OCI-LY1 (cell line): ENCODE measurements around the gene SULF2.

Experiments
- H2AFZ ChIP-seq: fragments of 200-600 bp; sonication (generic), shearing (Covaris generic); 2 replicates; pipeline ENCODE4 v1.6.0; 2014; ENCODE audit warnings: antibody characterized with exemption, mild to moderate bottlenecking, low read length
- H3F3A ChIP-seq: fragments of 200-600 bp; sonication (generic), shearing (Covaris generic); 2 replicates; pipeline ENCODE4 v1.6.0; 2014; ENCODE audit warnings: mild to moderate bottlenecking, antibody characterized with exemption, low read length, moderate library complexity; ENCODE audit not compliant: insufficient read depth
- H3K27ac ChIP-seq: fragments of 200-600 bp; sonication (generic); 2 replicates; pipeline ENCODE4 v1.5.1; 2014; ENCODE audit warnings: low read length, mixed run types, mild to moderate bottlenecking, low read depth; ENCODE audit not compliant: poor library complexity, severe bottlenecking
- H3K27me3 ChIP-seq: fragments of 200-600 bp; sonication (generic); 2 replicates; pipeline ENCODE4 v1.6.0; 2014; ENCODE audit warnings: antibody characterized with exemption, mild to moderate bottlenecking, low read length, moderate library complexity; ENCODE audit not compliant: insufficient read depth
- H3K36me3 ChIP-seq: fragments of 200-600 bp; sonication (generic); 2 replicates; pipeline ENCODE4 v1.6.1; 2014; ENCODE audit warnings: mild to moderate bottlenecking, antibody characterized with exemption, low read length, moderate library complexity, mixed read lengths; ENCODE audit not compliant: insufficient read depth
- H3K4me1 ChIP-seq: fragments of 200-600 bp; sonication (generic); 2 replicates; pipeline ENCODE4 v1.5.1; 2014; ENCODE audit warnings: mild to moderate bottlenecking, low read length, moderate library complexity; ENCODE audit not compliant: insufficient read depth, severe bottlenecking
- H3K4me2 ChIP-seq: fragments of 200-600 bp; sonication (generic), shearing (Covaris generic); 2 replicates; pipeline ENCODE4 v1.6.1; 2014; ENCODE audit warnings: low read length
- H3K4me3 ChIP-seq: fragments of 200-600 bp; sonication (generic); 2 replicates; pipeline ENCODE4 v1.5.1; 2014; ENCODE audit warnings: low read length, low read depth, mild to moderate bottlenecking, mixed read lengths; ENCODE audit not compliant: poor library complexity, severe bottlenecking
- H3K79me2 ChIP-seq: fragments of 200-600 bp; shearing (Covaris generic); 2 replicates; pipeline ENCODE4 v1.6.1; 2016; ENCODE audit warnings: mixed run types, low read length, mixed read lengths; ENCODE audit not compliant: insufficient read depth
- H3K9ac ChIP-seq: fragments of 200-600 bp; sonication (generic), shearing (Covaris generic); 2 replicates; pipeline ENCODE4 v1.6.1; 2014; ENCODE audit warnings: mild to moderate bottlenecking, low read length, mixed read lengths
- H3K9me2 ChIP-seq: fragments of 200-600 bp; sonication (generic), shearing (Covaris generic); 2 replicates; pipeline ENCODE4 v1.6.1; 2014; ENCODE audit warnings: low read depth, mild to moderate bottlenecking, low read length, mixed read lengths
- H3K9me3 ChIP-seq: fragments of 200-600 bp; shearing (Covaris generic); 2 replicates; pipeline ENCODE4 v1.6.1; 2014; ENCODE audit warnings: low read length, mixed read lengths
- H4K20me1 ChIP-seq: fragments of 200-600 bp; sonication (generic), shearing (Covaris generic); 2 replicates; pipeline ENCODE4 v1.6.0; 2016; ENCODE audit warnings: mild to moderate bottlenecking, low read length; ENCODE audit not compliant: insufficient read depth
- CTCF ChIP-seq: fragments of 200-600 bp; sonication (generic), shearing (Covaris generic); IDR thresholded peaks from 2 replicates; pipeline ENCODE4 v1.5.1; 2017; ENCODE audit warnings: mild to moderate bottlenecking, antibody characterized with exemption, low read length, moderate library complexity, mixed read lengths
- EZH2 ChIP-seq: fragments of 200-600 bp; sonication (generic), shearing (Covaris generic); IDR thresholded peaks from 2 replicates; pipeline ENCODE4 v1.8.0; 2017; ENCODE audit warnings: borderline replicate concordance, mixed run types, mild to moderate bottlenecking, antibody characterized with exemption, low read length, moderate library complexity, mixed read lengths

SULF2 gene

GRCh38 chr20:47754946-47755652 is 30.2 kb downstream of the SULF2 start:
- 0 out of 2 replicates have a peak, but pooled peaks cover 11% of the 10 kb centered on the region for H3K27me3 ChIP-seq
- H3K9me2 ChIP-seq = no peaks in the 10 kb centered on the region
- no peaks in the 10 kb centered on the region for H4K20me1 ChIP-seq
- no peak overlapping the region for H3K27ac ChIP-seq
- no peak overlapping the region for H3K9ac ChIP-seq
- no peak overlapping the region for H2AFZ ChIP-seq
- H3K9me3 ChIP-seq = no peaks in the 10 kb centered on the region
- H3K36me3 ChIP-seq = no peaks in the 10 kb centered on the region
- no peak for TF ChIP-seq CTCF
- no peak for TF ChIP-seq EZH2
- no peaks in the 10 kb centered on the region for H3F3A ChIP-seq
- no peaks in the 10 kb centered on the region for H3K79me2 ChIP-seq
- no peaks in the 10 kb centered on the region for H3K4me1 ChIP-seq
- H3K4me2 ChIP-seq = no peak overlapping the region
- no peak overlapping the region for H3K4me3 ChIP-seq

GRCh38 chr20:47754388-47754715 is 30.9 kb downstream of the SULF2 start:
- Histone ChIP-seq H3K27me3 (0 out of 2 replicates have a peak, but pooled peaks cover 11% of the 10 kb centered on the region), H3K36me3 (no peaks in the 10 kb centered on the region), H3K4me1 (no peaks in the 10 kb centered on the region), H3K9me3 (no peaks in the 10 kb centered on the region), H3K79me2 (no peaks in the 10 kb centered on the region), H3K4me2 (no peak overlapping the region), H3K9ac (no peak overlapping the region), H3K27ac (no peak overlapping the region), H3K4me3 (no peak overlapping the region), H2AFZ (no peak overlapping the region), H4K20me1 (no peaks in the 10 kb centered on the region), H3K9me2 (no peaks in the 10 kb centered on the region), H3F3A (no peaks in the 10 kb centered on the region)
- no peak for TF ChIP-seq CTCF
- TF ChIP-seq EZH2 = no peak

GRCh38 chr20:47753576-47754387 is 31.5 kb downstream of the SULF2 start:
- TF ChIP-seq EZH2 (no peak), CTCF (no peak)
- H3K4me3 ChIP-seq = no peak overlapping the region
- H2AFZ ChIP-seq = no peak overlapping the region
- H3K79me2 ChIP-seq = no peaks in the 10 kb centered on the region
- H3K27me3 ChIP-seq = 0 out of 2 replicates have a peak, but pooled peaks cover 11% of the 10 kb centered on the region
- no peaks in the 10 kb centered on the region for H3K9me2 ChIP-seq
- no peaks in the 10 kb centered on the region for H4K20me1 ChIP-seq
- no peaks in the 10 kb centered on the region for H3K4me1 ChIP-seq
- H3K9me3 ChIP-seq = no peaks in the 10 kb centered on the region
- H3F3A ChIP-seq = no peaks in the 10 kb centered on the region
- no peak overlapping the region for H3K9ac ChIP-seq
- no peak overlapping the region for H3K4me2 ChIP-seq
- no peak overlapping the region for H3K27ac ChIP-seq
- no peaks in the 10 kb centered on the region for H3K36me3 ChIP-seq
